Dendritic cell treated with granulocyte-macrophage colony-stimulating factor and Interleukin-4, amounts not matched to agents 40 ng/mL and 50 ng/mL, for 4 days (primary cell): ENCODE measurements around the gene DCP1A.
A peak's percentile ranks its signal among the peaks of the same experiment; 100 is the strongest.
"Not testable (repeated sequence)": the region's sequence is repeated elsewhere in the genome, so short reads cannot be mapped to it uniquely, and the experiment has no call there.

Experiments
- H3K27ac Mint-ChIP-seq: one replicate; pipeline ENCODE4 v1.8.0; 2022; ENCODE audit warnings: mild to moderate bottlenecking, mixed read lengths
- H3K27me3 Mint-ChIP-seq: one replicate; pipeline ENCODE4 v1.8.0; 2022; ENCODE audit warnings: mild to moderate bottlenecking, mixed read lengths
- H3K36me3 Mint-ChIP-seq: one replicate; pipeline ENCODE4 v1.8.0; 2022; ENCODE audit warnings: low read depth, mixed read lengths
- H3K4me1 Mint-ChIP-seq: one replicate; pipeline ENCODE4 v1.8.0; 2022; ENCODE audit warnings: low read depth, mixed read lengths
- H3K4me3 Mint-ChIP-seq: one replicate; pipeline ENCODE4 v1.8.0; 2022; ENCODE audit warnings: mild to moderate bottlenecking, moderate library complexity, mixed read lengths
- H3K9me3 Mint-ChIP-seq: one replicate; pipeline ENCODE4 v1.8.0; 2022; ENCODE audit warnings: mixed read lengths
- intact Hi-C: fragments of 100-400 bp; cut with micrococcal nuclease; formaldehyde crosslinking; loops from one replicate; pipeline ENCODE4 v1.15.0; 2022

The DCP1A gene

DNA sequence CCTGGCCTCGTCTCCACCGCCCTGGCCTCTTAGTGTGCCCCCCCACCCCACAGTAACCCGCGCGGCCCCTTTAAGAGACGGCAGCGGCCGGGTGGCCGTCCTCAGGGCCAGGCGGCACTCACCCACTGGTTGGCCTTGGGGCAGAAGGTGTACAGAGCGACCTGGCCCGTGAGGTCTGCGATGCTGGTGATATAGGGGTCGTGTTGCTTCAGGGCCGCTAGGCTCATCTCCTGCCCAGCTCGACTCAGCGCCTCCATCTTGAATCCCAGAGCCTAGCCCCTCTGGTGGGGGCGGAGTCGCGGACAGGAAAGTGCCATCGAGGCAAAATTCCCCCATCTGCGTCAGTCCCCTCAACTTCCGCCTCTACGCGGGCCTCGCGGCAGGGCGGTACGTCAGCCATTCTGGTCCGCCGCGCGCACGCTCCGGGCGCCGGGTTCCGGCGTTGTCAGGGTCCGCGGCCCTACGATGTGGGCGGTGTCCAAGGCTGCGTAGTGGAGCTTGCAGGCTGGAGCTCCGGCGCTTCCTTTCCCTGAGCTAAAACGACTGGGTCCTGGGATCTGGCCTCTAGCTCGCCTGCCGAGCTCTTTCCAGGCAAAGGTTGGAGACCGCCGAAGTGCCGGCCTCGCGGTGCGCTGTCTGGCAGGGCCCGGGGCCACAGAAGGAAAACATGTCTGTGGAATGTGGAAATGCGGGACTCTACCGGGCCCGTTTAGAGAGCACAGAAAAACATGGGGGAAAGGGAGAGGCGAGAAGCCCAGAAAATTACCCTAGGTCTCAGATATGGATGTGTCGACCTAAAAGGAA is at the start of gene DCP1A:
DCP1A (minus strand) TSS at position 283 of the 804 bp plus-strand sequence; CDS start at position 257, 26 bp downstream.
- H3K27me3 Mint-ChIP-seq: no peaks in the 10 kb centered on the region
- peak within 1 kb of the TSS; percentile 98 for H3K4me3 Mint-ChIP-seq
- peaks cover 32% of the 10 kb centered on the region for H3K36me3 Mint-ChIP-seq
- peak within 1 kb of the TSS; percentile 96 for H3K27ac Mint-ChIP-seq
- intact Hi-C loops: loop anchor here (10.0 kb wide), 2 partner anchors 223 to 547 kb away; partner anchors contain the start of gene SELENOK
- no peaks in the 10 kb centered on the region for H3K9me3 Mint-ChIP-seq
- peaks cover 32% of the 10 kb centered on the region for H3K4me1 Mint-ChIP-seq

DNA sequence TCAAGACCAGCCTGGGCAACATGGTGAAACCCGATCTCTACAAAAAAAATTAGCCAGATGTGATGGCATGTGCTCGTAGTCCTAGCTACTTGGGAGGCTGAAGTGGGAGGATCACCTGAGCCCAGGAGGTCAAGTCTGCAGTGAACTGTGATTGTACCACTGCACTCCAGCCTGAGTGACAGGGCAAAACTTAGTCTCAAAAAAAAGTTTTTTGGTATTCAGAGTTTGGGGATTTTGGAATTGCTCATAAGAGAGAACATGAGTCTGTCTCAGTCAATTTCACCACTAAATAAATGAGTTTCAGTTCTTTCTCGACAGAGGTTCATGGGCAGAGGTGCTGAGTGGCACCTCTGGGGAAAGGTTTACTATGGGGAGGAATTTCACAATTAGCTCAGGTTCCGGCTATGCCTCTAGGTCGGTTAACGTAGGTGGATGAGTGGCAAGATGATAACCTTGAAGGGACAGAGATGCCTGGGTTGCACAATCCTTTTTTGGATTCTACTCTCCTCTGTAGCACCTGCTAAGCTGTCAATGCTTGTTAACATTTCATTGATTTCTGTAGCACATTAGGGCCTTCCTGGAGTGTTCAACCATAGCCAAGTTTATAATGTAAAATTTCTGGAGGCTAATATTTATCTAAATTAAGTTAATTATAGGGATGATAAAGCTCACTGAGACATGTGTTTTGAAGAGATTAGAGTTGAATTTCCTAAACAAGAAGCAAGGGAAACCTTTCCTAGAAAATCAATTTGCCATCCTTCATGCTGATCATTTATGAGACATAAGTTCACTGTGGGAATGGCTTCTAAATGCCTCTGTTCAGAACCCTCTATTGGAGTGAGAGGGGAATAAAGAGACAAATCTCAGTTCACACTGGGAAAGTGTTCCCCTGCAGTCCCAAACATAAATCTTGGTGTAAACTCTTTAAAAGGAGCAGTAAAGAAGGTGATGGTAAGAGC is 37.4 kb upstream of the DCP1A start:
- H3K4me1 Mint-ChIP-seq: no peaks in the 10 kb centered on the region
- H3K4me3 Mint-ChIP-seq: no peak overlapping the region
- H3K9me3 Mint-ChIP-seq: peaks cover 9% of the 10 kb centered on the region
- H3K36me3 Mint-ChIP-seq: no peaks in the 10 kb centered on the region
- intact Hi-C loops: no loop called here
- H3K27me3 Mint-ChIP-seq: peaks cover 26% of the 10 kb centered on the region
- no peak overlapping the region for H3K27ac Mint-ChIP-seq

- H3K36me3 Mint-ChIP-seq: no peaks in the 10 kb centered on the region
- H3K4me3 Mint-ChIP-seq: no peak overlapping the region
- intact Hi-C loops: no loop called here
- no peaks in the 10 kb centered on the region for H3K4me1 Mint-ChIP-seq
- no peak overlapping the region for H3K27ac Mint-ChIP-seq
- H3K27me3 Mint-ChIP-seq: peaks cover 25% of the 10 kb centered on the region
- H3K9me3 Mint-ChIP-seq: peaks cover 9% of the 10 kb centered on the region
Measured at GRCh38 chr3:53382106-53382505, 34.8 kb upstream of the DCP1A start.

DNA sequence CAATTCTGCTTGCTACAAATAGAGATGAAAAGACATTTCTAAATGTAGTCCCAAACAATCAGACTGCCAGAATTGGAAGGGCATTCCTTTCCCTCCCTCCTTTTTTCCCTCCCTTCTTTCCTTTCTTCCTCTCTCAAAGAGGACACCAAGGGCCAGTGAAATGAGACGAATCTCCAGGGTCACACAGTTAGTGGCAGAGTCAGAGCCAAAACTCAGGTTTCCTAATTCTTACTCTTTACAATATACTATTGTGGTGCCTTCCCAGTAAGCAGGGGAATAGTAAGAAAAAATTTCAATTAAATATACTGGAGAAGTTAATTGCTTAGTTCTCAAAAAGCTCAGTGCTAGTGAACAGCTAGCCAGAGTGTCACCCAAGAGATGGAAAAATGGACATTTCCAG is 33.0 kb upstream of the DCP1A start:
- no peaks in the 10 kb centered on the region for H3K36me3 Mint-ChIP-seq
- peaks cover 17% of the 10 kb centered on the region for H3K27me3 Mint-ChIP-seq
- intact Hi-C loops: no loop called here
- H3K27ac Mint-ChIP-seq: no peak overlapping the region
- no peak overlapping the region for H3K4me3 Mint-ChIP-seq
- H3K9me3 Mint-ChIP-seq: no peaks in the 10 kb centered on the region
- no peaks in the 10 kb centered on the region for H3K4me1 Mint-ChIP-seq

GRCh38 chr3:53379898-53380297 is 32.6 kb upstream of the DCP1A start:
- Mint-ChIP-seq H3K4me1 (no peaks in the 10 kb centered on the region), H3K4me3 (no peak overlapping the region), H3K27me3 (peaks cover 15% of the 10 kb centered on the region), H3K9me3 (no peaks in the 10 kb centered on the region), H3K27ac (no peak overlapping the region), H3K36me3 (no peaks in the 10 kb centered on the region)
- intact Hi-C loops: loop anchor here (5.0 to 10.0 kb wide), 2 partner anchors 332 to 535 kb away; no protein-coding TSS in a partner anchor

GRCh38 chr3:53377794-53378193 is 30.5 kb upstream of the DCP1A start:
- intact Hi-C loops: loop anchor here (5.0 to 10.0 kb wide), 2 partner anchors 335 to 537 kb away; no protein-coding TSS in a partner anchor
- Mint-ChIP-seq H3K4me3 (no peak overlapping the region), H3K4me1 (no peaks in the 10 kb centered on the region), H3K36me3 (no peaks in the 10 kb centered on the region), H3K27me3 (peaks cover 11% of the 10 kb centered on the region), H3K27ac (no peak overlapping the region), H3K9me3 (no peaks in the 10 kb centered on the region)

DNA sequence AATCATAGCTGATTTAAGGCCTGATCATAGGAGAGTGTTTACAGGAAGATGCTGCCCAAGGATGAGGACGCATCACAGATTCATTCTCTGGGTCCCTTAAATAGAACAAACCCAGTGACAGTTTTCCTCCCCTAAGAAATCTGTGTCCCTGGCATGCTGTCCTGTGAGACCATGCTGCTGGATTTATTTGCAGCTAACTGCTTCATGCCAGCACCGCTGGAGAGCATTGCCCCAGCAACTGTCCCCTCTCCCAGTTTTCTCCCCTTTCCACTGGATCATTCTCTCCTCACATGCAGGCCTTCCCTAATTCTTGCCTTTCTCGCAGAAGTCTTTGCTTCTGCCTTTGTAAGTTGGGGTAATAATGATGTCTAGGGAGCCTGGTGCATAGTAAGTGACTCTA is 29.3 kb upstream of the DCP1A start:
- Mint-ChIP-seq H3K36me3 (no peaks in the 10 kb centered on the region), H3K27me3 (peaks cover 15% of the 10 kb centered on the region), H3K9me3 (no peaks in the 10 kb centered on the region), H3K4me3 (no peak overlapping the region), H3K4me1 (no peaks in the 10 kb centered on the region), H3K27ac (no peak overlapping the region)
- intact Hi-C loops: loop anchor here (5.0 to 10.0 kb wide), 2 partner anchors 336 to 538 kb away; no protein-coding TSS in a partner anchor

DNA sequence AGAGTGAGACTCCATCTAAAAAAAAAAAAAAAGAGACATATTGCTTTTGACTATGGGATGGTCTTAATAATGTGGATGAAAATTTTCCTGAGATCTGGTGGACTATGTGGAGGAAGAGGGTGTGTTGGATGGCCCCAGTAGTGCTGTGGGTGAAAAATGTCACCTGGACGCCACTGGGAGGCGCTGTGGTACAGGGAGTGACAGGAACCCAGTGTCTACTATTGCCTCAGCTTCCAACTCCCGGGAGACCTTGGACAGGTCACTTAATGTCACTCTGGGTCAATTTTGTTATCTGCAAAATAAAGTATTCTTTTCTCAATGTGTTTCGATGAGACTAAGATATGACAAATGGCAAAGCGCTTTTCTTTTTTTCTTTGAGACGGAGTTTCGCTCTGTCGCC is 27.7 kb upstream of the DCP1A start:
- H3K4me1 Mint-ChIP-seq: no peaks in the 10 kb centered on the region
- H3K9me3 Mint-ChIP-seq: no peaks in the 10 kb centered on the region
- H3K27me3 Mint-ChIP-seq: peaks cover 13% of the 10 kb centered on the region
- no peaks in the 10 kb centered on the region for H3K36me3 Mint-ChIP-seq
- H3K4me3 Mint-ChIP-seq: no peak overlapping the region
- intact Hi-C loops: loop anchor here (5.0 to 10.0 kb wide), 2 partner anchors 337 to 540 kb away; no protein-coding TSS in a partner anchor
- no peak overlapping the region for H3K27ac Mint-ChIP-seq

- H3K4me3 Mint-ChIP-seq, H3K4me1 Mint-ChIP-seq, H3K36me3 Mint-ChIP-seq, H3K27me3 Mint-ChIP-seq, H3K9me3 Mint-ChIP-seq, H3K27ac Mint-ChIP-seq: not testable (repeated sequence)
- intact Hi-C loops: loop anchor here (10.0 kb wide), 1 partner anchor 544 kb away; no protein-coding TSS in a partner anchor
Measured at GRCh38 chr3:53370719-53371118, 23.4 kb upstream of the DCP1A start.

DNA sequence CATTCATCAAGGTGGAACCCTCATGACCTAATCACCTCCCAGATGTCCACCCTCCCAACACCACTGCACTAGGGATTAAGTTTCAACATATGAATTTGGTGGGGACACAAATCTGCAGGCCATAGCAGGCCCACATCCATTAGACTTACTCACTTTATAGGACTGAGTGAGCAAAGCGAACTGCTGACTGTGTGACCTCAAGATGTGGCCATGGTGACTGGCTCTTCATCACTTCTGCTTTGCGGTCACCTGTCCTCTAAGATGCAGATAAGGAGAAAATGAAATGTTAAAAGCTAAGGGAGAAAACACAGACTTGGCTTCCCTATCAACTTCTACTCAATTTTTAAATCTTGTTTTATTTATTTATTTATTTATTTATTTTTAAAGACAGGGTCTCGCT is 14.5 kb upstream of the DCP1A start:
- Mint-ChIP-seq H3K4me3 (no peak overlapping the region), H3K27ac (no peak overlapping the region), H3K4me1 (peaks cover 9% of the 10 kb centered on the region), H3K27me3 (no peaks in the 10 kb centered on the region), H3K9me3 (no peaks in the 10 kb centered on the region), H3K36me3 (no peaks in the 10 kb centered on the region)
- intact Hi-C loops: no loop called here

DNA sequence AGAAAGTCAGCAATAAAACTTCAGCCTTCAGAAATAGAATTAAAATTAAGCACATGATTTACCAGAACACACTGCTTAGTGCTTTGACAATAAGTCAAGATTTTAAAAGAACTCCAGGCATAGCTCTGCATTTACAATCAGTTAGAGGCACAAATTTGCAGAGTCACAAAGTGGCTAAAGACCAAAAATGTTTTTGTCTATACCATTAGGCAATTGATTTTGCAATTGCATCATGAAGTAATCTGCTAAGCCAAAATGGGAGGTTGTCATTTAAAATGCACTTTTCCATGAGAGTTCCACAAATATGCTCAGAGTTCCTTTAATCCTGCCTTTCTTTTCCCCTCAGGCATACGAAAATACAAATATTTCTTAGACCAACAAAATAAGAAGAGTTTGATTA is 10.1 kb upstream of the DCP1A start:
- Mint-ChIP-seq H3K4me3 (no peak overlapping the region), H3K4me1 (peaks cover 36% of the 10 kb centered on the region), H3K9me3 (no peaks in the 10 kb centered on the region), H3K27ac (no peak overlapping the region), H3K27me3 (no peaks in the 10 kb centered on the region), H3K36me3 (no peaks in the 10 kb centered on the region)
- intact Hi-C loops: no loop called here

DNA sequence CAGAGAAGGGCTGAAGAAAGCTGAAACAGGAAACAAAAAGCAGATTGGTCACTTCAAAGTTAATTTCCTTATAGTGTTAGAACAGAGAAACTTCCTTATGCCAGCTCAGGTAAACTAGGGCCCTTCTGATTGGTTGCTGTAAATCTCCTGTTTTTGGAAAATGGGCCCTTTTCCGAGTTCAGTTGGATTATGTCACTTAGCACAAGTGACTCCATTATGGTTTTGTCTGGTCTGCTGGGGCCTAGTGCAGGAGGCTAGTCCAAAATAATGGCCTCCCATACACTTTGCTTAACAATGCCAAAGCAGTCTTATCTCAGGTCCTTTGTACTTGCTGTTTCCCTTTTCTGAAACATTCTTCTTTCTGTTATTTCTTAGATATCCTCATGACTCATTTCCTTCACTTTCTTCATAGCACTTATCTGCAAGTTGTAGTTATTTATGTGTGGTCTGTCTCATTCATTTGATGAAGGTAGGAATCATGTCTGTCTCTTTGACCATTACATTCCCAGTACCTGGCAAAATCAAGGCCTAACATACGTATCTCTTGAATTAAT is 7.7 kb upstream of the DCP1A start:
- intact Hi-C loops: no loop called here
- no peaks in the 10 kb centered on the region for H3K36me3 Mint-ChIP-seq
- H3K4me3 Mint-ChIP-seq: no peak overlapping the region
- H3K27me3 Mint-ChIP-seq: no peaks in the 10 kb centered on the region
- no peaks in the 10 kb centered on the region for H3K9me3 Mint-ChIP-seq
- peaks cover 48% of the 10 kb centered on the region for H3K4me1 Mint-ChIP-seq
- H3K27ac Mint-ChIP-seq: no peak overlapping the region

- intact Hi-C loops: no loop called here
- H3K9me3 Mint-ChIP-seq: no peaks in the 10 kb centered on the region
Measured at GRCh38 chr3:53353202-53353601, 5.9 kb upstream of the DCP1A start.

More at GRCh38 chr3:53353202-53353601, 5.9 kb upstream of the DCP1A start:
- no peaks in the 10 kb centered on the region for H3K27me3 Mint-ChIP-seq
- peaks cover 48% of the 10 kb centered on the region for H3K4me1 Mint-ChIP-seq
- H3K36me3 Mint-ChIP-seq: no peaks in the 10 kb centered on the region
- H3K27ac Mint-ChIP-seq: no peak overlapping the region
- no peak overlapping the region for H3K4me3 Mint-ChIP-seq
